LNCAP (cell line): ENCODE results near the gene PADI2.

Experiments
- TF ChIP-seq, protein P1 (sequence below): fragments of 450-650 bp; IDR thresholded peaks from 2 replicates; pipeline ENCODE4 v1.5.1; 2017; ENCODE audit warnings: mild to moderate bottlenecking

Gene PADI2

GRCh38 chr1:17046334-17046657 lies 73.0 kb downstream of the PADI2 start:
- TF ChIP-seq, protein P1, sequence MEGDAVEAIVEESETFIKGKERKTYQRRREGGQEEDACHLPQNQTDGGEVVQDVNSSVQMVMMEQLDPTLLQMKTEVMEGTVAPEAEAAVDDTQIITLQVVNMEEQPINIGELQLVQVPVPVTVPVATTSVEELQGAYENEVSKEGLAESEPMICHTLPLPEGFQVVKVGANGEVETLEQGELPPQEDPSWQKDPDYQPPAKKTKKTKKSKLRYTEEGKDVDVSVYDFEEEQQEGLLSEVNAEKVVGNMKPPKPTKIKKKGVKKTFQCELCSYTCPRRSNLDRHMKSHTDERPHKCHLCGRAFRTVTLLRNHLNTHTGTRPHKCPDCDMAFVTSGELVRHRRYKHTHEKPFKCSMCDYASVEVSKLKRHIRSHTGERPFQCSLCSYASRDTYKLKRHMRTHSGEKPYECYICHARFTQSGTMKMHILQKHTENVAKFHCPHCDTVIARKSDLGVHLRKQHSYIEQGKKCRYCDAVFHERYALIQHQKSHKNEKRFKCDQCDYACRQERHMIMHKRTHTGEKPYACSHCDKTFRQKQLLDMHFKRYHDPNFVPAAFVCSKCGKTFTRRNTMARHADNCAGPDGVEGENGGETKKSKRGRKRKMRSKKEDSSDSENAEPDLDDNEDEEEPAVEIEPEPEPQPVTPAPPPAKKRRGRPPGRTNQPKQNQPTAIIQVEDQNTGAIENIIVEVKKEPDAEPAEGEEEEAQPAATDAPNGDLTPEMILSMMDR, result no peak

DNA sequence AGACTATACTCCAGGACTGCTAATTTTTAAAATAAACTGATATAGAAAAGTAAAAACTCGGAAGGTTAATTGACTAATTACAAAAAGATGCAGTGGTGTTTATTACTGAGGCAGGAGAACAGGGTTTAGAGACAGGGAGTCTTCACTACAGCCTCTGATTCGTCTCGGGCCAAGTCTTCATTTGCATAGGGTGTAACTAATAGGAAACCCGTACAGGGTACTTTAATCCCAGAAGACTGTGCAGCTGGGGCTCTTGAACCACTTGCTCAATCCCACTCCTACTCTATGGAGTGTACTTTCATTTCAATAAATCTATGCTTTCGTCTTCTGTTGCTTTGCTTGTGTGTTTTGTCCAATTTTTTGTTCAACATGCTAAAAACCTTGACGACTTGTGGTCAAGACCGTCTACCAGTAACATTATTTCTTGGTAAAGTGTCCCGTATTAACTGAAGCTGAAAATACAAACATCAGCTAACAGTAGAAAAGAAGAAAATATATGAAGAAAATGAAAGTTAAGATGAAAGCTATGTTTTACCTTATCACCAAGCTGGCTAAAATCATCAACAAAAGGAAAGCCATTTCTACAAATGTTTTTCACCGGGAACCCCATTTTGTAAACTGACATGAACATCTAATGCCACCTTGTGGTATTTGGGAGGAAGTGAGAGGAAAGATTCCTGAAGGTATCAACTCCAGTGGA lies 73.5 kb downstream of the PADI2 start:
- TF ChIP-seq, protein P1, result peak; percentile 58

GRCh38 chr1:17045150-17045549 lies 74.1 kb downstream of the PADI2 start:
- TF ChIP-seq, protein P1, result no peak

- TF ChIP-seq, protein P1, result no peak
These were observed 75.6 kb downstream of the PADI2 start for GRCh38 chr1:17043676-17044075.

- TF ChIP-seq, protein P1, result no peak
These were observed 79.1 kb downstream of the PADI2 start for GRCh38 chr1:17040135-17040534.

GRCh38 chr1:17039522-17039921 lies 79.7 kb downstream of the PADI2 start:
- TF ChIP-seq, protein P1, result no peak

DNA sequence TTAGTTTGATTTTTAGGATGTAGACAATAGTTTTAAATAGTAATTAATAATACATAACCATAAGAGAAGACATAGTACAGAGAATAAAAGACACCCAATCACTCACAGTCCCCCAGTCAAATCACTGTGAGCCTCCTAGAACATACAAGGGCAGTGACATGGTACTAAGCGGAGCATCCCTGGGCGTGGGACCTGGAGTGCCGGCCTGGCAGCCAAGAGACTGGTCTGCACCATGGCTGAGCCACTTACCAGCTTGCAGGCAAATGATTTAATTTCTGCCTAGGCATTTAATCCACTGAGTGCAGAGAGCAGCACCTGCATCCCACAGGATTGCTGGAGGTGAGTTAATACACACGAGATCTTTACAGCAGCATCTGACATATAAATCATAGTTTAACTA lies 85.8 kb downstream of the PADI2 start:
- TF ChIP-seq, protein P1, result no peak

- TF ChIP-seq, protein P1, result no peak
These were observed 86.5 kb downstream of the PADI2 start for GRCh38 chr1:17032741-17033140.
